Activated T-helper 1 cell treated with anti-CD3 and anti-CD28 coated beads, Interleukin-2, amount 50 U/mL, for 16 hours (primary cell): ENCODE data around the gene SH3PXD2A.

Experiments used
- DNase-seq, 2 donors: peaks; one replicate each; pipeline ENCODE4 v3.0.0-alpha.2; 2020; ENCODE audit warnings: low read depth in 1 of 2, low spot score in 1 of 2

SH3PXD2A gene

DNA sequence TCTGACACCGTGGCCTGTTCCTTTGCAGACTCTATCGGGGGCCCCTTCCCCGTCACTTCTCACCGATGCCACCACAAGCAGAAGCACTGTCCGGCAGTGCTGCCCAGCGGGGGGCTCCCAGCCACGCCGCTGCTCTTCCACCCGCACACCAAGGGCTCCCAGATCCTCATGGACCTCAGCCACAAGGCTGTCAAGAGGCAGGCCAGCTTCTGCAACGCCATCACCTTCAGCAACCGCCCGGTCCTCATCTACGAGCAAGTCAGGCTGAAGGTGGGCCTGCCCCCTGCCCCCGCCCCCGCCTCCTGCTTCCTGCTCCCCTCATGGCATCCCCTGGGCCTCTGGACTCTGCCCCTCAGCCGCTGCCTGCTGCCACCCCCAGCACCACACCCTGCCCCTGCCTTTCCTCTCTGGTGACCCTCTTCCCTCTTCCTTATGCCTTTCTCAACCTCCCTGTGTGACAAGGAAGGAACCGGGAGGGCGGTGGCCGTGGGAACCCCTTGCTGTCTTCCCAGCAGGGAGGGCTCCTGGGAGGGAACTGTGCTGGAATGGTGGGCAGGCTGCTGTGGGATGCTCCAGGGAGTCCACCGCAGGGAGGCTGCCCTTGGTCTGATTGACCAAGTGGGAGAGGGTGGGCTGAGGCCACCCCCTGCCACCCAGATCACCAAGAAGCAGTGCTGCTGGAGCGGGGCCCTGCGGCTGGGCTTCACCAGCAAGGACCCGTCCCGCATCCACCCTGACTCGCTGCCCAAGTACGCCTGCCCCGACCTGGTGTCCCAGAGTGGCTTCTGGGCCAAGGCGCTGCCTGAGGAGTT is 284.3 kb downstream of the SH3PXD2A start:
- DNase-seq: no peak

GRCh38 chr10:103569896-103570295 is 285.5 kb downstream of the SH3PXD2A start:
- no peak for DNase-seq

GRCh38 chr10:103568505-103568904 is 286.9 kb downstream of the SH3PXD2A start:
- DNase-seq: no peak

GRCh38 chr10:103566536-103566935 is 288.8 kb downstream of the SH3PXD2A start:
- DNase-seq: no peak

DNA sequence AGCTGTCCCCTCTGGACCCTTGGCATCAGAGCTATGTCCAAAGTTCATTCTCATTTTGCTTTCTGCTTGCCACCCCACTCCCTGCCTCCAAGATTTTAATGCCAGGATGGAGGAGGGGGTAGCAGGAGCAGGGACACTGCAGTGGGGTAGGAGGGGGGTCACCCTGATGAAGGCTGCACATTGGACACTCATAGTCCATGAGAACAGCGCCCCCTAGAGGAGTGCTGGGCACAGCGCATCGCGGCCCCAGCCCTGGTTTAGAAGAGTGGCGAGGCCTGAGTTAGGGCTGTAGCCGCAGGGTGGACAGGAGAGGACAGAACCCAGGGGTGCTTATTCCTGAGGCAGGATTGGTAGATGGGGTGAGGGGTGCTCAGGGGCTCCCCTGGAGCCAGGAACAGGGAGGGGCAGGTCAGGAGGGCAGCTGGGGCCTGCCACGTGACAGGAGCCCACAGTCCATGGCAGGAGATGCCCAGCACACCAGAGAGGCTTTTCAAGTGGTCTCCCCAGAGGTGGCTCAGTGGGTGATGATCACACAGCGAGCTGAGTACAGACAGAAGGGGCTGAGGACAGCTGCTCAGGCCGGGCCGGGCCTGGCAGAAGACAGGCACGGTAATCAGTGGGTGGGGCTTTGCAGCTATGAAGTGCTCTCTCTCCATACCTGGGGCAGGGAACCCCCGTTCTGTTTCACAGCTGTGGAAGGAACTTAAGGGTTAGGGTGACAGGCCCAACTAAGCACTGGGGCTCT is 290.4 kb downstream of the SH3PXD2A start:
- no peak for DNase-seq

- DNase-seq: no peak
Measured at GRCh38 chr10:103564116-103564501, 291.3 kb downstream of the SH3PXD2A start.

DNA sequence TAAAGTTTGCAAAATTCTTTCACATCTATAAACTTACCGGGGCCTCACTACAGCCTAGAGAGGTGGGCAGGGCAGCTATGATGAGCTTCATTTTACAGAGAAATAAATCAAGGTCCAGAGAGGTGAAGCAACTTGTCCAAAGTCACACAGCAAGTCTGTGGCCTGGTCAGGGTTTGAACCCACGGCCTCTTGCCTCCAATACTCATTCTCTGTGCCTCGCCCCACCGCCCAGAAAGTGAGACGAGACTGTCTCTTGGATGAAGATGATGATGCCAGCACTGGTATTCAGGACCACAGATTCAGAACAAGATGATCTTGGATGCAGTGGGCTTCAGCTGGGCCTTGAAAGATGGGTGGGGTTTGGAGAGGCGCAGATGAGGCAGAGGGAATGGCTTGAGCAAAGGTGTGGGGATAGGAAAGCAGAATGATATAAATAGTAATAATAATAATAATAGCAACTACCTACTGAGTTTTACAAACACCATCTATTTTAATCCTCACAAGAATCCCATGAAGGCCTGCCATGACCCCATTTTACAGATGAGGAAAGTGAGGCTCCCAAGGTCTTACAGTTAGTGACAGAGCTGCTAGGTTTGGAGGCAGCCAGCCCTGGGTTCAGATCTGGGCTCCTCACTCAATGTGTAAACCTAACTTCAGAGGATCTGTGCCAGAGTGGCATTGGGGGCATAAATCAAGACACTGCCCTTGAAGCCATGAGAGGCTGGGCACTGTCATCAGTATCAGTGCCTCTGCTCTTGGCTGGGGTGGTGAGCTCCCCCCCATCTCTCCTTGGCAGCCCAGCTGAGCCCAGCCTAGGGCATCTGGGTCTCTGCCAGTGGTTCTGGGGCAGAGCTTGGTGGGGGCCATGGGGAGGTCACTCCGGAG is 291.9 kb downstream of the SH3PXD2A start:
- DNase-seq: no peak

GRCh38 chr10:103562383-103562782 is 293.0 kb downstream of the SH3PXD2A start:
- no peak for DNase-seq

GRCh38 chr10:103560886-103561285 is 294.5 kb downstream of the SH3PXD2A start:
- no peak for DNase-seq

GRCh38 chr10:103559776-103560175 is 295.6 kb downstream of the SH3PXD2A start:
- DNase-seq: no peak

- no peak for DNase-seq
Measured at GRCh38 chr10:103558911-103559310, 296.5 kb downstream of the SH3PXD2A start.

DNA sequence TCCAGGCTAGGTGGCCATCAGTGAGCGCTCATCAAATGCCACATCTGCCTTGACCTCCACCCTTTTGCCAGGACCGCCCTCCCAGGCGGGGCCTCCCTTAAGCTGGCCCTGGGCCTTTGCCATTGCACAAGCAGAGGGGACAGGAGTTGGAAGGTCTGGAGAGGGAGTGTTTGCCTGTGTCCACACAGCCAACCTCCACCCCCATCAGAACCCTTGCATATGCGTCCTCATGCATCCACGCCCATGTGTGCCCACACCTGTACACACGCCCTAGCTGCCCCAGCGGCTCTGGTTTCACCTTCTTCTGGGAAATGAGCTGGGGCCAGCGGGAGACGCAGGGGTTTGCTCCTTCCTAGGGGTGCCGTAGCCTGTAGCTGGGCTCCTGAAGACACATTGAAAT is 297.9 kb downstream of the SH3PXD2A start:
- no peak for DNase-seq

DNA sequence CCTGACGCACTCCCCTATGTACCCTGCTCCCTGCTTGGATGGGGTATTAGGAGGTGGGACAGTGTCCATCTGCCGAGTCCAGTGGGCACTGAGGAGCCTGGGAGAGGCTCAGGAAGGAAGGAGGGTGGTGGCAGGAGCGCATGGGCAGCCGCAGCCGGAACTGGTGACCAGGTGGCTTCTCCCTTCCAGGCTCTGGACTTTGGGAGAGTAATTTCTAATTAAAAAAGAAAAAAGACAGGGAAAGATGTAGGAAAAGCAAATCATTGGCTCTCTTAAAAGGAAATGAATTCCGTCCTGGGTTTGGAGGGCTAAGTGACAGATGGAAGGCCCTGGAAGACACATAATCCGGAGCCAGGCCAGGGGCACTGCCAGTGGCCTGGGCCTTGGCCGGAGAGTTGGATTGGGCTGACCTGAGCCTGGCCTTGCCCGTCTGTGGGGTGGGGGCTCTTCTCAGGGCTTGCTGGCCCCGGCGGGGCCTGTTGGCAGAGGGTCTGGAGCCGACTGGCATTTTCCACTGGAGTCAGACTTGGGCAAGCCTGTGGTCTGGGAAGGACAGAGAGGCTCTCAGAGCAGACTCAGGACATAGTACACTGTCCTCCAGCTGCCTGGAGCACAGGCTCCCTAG is 298.9 kb downstream of the SH3PXD2A start:
- no peak for DNase-seq

DNA sequence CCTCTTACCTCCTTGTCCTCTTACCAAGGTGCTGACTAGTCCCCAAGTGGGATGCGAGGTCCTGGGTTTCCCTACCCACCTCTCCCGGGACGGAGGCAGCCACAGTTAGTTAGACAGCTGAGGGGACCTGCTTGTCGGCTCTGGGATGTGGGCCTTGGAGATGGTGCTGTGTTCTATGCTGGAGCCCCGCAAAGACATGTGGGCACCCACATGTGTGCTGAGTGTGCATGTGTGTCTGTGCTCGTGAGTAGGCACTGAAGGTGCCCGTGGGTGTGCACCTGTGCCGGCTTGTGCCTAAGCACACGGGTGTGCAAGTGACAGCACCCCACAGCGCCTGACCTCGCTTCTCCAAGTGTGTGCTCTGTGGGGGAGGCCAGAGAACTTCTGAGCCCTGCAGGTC is 299.7 kb downstream of the SH3PXD2A start:
- no peak for DNase-seq

DNA sequence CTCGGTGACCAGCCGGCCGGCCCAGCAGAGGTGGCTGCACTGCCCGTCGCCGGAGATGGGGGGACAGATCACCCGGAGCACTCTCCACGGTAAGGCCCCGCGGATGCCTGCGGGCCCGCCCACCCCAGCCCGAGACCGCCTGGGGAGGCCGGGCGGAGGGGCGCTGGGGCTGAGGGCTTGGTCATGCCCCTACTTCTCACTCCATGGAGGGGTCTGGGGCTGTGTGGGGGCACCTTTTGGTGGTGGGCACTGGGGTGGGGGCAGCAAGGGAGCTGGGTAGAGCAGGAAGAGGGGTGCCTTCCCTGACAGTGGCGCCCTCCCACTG is 300.1 kb downstream of the SH3PXD2A start:
- no peak for DNase-seq

DNA sequence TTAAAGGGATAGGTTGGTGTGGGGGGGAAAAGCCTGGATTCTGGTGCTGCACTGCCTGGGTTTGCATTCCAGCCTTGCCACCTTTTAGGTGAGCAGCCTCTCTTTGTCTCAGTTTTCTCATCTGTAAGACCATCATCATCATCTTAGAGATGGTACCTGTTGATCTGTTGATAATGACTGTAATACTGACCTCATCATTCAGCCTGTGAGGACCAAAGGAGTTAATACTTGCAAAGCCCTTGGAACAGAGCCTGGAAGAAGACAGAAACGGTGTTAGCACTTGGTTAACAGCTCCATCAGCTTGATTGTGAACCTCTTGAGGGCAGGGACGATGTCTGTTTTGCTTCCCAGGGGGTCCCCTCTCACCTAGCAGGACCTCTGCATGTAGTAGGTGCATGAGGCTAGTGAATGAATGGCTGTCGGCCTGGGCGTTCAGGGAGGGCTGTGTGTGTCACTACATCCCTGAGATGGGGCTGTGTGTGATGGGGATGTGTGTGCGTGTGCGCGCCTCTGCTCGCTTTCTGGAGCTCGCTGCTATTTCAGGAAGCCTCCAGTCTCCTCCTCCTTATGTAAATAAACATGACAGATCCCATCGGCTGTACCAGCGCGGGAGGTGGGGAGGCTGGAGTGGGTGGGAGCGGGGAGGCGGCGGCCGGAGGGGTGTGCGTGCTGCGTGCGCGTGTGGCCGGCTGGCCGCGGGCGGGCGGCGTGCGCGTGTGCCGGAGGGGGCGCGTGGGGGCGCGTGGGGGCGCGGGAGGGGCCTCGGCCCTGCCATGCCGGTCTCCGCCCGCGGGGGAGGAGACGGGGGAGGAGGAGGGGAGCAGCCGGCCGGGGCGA is 300.7 kb downstream of the SH3PXD2A start:
- no peak for DNase-seq

DNA sequence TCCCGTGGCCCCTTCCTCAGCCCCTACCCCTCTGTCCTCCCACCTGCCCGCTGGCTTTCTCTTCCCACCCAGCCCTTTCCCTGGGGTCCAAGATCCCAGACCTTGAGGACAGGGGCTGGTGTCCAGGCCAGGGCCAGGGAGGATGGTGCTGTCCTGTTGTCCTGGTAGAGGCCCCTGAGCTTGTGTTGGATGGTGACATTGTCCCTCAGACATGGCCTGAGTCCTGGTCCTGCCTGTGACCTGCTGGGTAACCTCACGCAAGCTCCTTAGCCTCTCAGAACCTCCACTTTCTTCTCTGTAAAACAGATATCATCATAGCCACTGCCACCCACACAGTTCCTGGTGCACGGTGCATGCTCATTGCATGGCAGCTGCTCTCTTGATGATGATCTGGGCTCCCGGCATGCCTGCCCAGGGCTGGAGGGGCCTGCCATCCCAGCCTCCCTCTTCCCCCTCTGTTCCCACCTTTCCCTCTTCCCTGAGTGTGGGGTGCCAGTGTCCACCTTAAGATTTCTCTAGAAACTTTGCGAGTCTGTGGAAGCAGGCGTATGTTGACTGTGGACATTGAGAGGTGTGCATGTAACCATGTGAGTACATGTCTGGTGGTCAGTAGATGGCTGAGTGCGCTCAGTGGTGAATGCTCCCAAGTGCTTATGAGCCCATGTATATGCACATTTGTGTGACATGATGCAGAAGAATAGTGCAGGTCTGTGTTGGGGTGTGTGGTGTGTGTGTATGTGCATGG is 301.5 kb downstream of the SH3PXD2A start:
- DNase-seq: no peak

- DNase-seq: no peak
Measured at GRCh38 chr10:103552856-103553742, 302.3 kb downstream of the SH3PXD2A start.
